RPMI8226 (cell line): ENCODE data around the gene GTPBP3.
"Not testable (repeated sequence)": the region's sequence is repeated elsewhere in the genome, so short reads cannot be mapped to it uniquely, and the experiment has no call there.

Source experiments
- DNase-seq: peaks from one replicate; pipeline ENCODE4 v3.0.0-alpha.2; 2015

The GTPBP3 gene, protein sequence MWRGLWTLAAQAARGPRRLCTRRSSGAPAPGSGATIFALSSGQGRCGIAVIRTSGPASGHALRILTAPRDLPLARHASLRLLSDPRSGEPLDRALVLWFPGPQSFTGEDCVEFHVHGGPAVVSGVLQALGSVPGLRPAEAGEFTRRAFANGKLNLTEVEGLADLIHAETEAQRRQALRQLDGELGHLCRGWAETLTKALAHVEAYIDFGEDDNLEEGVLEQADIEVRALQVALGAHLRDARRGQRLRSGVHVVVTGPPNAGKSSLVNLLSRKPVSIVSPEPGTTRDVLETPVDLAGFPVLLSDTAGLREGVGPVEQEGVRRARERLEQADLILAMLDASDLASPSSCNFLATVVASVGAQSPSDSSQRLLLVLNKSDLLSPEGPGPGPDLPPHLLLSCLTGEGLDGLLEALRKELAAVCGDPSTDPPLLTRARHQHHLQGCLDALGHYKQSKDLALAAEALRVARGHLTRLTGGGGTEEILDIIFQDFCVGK

DNA sequence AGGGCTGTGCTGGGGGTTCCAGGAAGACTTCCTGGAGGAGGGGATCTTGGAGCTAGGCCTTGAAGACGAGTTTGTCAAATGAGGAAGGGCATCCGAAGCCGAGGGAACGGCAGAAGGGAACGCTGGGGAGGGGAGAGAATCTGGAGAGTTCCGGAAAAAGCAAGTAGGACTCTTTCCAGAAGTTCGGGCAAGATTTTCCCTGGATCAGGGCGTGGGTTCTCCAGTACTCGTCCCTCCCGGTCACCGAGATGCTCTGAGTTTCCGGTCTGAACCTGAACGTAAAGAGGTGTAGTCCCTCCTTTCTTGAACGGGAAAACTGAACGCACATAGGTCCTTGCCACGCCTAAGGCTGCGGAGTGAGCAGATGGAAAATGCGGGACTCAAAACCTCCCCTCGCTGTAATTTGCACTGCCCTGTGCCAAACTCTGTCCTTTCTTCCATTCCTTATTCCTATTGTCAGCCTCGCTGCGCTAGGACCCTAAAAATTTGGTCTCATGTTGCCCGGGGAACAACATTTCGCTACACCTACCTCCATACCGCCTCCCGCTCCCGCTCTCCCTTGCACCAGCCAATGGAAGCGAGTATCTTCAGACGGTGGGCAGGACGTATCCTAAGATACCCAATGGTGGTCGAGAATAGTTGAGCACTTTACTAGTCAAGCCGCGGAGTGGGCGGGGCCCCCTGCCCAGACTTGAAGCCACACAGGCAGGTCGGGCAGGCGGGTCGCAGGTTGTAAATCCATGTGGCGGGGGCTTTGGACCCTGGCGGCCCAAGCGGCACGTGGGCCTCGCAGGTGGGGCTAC lies at the start of gene GTPBP3:
TSS of gene GTPBP3 (plus strand) at position 682 of the 803 bp plus-strand sequence. CDS start at position 741, 59 bp downstream.
- peak; percentile 99 for DNase-seq

DNA sequence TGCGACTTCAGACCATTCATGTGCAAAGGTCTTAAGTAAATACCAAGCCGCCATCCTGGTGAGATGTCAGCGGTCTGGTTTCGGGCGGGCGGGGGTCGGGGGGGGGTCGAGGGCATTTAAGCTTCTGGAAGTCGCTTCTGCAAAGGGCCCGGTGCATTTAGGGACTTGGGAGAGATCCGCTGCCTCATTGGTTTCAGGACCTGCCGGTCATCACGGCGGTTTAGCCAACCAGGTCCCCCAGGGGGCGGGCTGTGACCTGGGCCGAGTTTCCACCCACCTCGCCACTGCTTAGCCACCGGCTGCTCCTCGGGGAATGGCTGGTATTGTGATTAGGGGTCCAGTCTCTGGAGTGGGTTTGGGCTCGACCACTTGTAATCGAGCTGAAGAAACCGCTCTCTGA lies 47.9 kb upstream of the GTPBP3 start:
- peak; percentile 79 for DNase-seq

DNA sequence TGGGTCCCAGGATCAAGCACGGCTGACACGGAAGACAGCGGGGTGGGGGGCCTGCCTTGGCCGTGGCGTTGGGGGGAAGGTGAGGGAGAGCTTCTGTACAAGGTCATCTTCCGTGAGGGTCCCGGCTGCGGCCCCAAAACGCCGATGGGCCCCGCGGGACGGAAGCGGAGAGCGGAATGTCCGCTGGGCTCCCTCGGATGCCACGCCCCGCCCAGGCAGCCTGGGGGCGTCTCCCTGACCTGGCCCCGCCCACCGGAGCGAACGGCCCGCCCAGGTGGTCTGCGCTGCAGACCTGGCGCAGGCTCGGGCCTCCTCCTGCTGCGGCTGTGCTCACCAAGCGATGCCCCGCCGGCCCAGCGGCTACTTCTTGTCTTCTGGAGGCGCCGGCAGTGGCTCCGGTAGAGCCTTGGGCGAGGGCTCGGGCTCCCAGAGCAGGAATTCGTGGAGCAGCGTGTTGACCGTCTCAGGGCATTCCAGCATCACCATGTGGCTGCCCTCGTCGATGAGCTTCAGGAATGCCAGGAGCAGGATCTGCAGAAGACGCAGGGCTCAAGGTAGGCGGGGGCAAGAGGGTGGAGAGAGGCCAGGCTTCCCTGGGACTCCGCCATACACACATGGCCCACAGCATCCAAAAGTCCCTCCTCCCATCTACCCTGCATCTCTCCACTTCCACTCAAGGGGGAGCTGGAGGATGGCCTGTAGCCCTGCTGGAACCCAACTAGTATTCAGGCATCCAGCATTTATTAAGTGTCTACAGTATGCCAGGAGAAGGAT lies 44.9 kb upstream of the GTPBP3 start:
- peak; percentile 81 for DNase-seq

DNA sequence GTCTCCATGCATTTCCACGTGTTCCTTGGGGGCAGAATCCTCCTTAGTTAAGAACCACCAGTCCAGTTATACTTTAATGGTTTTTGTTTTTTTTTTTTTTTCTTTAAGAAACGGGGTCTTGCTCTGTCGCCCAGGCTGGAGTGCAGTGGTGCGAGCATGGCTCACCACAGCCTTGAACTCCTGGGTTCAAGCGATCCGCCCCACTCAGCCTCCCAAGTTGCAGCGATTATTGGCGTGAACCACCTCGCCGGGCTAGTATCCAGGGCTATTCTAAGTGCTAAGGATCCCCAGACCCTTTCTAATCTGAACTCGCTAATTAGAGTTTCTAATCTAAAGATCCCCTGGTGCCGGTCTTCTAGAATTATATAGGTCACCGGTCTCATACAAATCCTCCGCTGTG lies 43.7 kb upstream of the GTPBP3 start:
- no peak for DNase-seq

DNA sequence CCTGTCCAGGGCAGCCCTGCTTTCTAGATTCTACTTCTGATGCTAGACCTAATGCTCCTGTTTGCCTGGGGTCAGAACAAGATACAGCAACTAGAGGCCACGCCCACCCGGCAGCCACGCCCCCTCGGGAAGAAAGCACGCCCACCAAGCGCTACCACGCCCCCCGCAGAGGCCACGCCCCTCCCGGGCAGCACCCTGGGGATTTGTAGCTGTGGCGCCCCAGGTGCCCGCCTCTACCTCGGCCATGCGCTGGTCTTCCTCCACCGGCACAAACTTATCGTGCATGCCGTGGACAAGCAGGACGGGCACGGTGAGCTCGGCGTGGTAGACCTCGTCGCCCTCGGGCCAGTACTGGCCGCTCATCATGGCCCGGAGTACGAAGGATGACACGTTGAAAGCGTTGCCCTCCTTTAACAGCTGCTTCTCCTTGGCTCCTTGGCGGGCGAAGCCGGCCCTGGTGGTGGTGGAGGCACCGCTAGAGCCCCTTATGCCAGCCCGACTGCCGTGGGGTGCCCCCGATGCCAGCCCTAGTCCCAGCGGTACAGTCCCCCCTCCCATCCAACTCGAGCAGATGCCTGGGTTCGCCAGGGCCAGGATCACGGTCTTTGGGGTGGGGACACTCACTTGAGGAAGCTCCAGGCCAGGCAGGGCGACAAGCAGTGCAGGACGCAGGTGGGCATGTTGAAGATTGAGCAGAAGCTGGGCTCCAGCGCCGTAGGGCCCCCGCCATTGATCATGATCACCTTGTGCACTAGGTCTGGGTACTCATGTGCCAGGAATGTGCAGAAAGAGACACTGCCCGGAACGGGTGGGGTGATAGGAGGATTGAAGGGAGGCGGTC lies 43.1 kb upstream of the GTPBP3 start:
- peak; percentile 28 for DNase-seq

DNA sequence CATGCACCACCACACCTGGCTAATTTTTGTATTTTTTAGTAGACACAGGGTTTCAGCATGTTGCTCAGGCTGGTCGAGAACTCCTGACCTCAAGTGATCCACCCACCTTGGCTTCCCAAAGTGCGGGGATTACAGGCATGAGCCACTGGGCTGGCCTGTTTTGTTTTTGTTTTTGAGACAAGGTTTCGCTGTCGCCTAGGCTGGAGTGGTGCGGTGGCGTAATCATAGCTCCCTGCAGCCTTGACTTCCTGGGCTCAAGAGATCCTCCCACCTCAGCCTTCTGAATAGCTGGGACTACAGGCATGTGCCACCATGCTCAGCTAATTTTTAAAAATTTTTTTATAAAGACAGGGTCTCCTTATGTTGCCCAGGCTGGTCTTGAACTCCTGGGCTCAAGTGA lies 41.8 kb upstream of the GTPBP3 start:
- not testable (repeated sequence) for DNase-seq

- DNase-seq: no peak
Observed at GRCh38 chr19:17296273-17296672, 41.1 kb upstream of the GTPBP3 start.

DNA sequence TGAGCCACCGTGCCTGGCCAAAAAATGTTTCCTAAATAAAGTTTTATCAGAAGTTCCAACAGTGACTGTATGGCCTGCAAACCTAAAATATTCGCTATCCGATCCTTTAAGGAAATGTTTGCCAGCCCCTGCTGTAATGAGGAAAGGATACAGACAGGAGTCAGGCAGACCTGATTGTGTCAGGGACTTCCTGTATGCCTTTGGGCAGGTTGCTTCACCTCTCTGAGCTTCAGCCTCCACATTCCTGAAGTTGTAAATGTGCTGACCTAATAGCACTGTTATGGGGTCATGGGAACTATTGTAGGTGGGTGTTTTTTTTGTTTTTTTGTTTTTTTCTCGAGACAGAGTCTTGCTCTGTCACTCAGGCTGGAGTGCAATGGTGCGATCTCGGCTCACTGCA lies 40.4 kb upstream of the GTPBP3 start:
- DNase-seq: no peak

DNA sequence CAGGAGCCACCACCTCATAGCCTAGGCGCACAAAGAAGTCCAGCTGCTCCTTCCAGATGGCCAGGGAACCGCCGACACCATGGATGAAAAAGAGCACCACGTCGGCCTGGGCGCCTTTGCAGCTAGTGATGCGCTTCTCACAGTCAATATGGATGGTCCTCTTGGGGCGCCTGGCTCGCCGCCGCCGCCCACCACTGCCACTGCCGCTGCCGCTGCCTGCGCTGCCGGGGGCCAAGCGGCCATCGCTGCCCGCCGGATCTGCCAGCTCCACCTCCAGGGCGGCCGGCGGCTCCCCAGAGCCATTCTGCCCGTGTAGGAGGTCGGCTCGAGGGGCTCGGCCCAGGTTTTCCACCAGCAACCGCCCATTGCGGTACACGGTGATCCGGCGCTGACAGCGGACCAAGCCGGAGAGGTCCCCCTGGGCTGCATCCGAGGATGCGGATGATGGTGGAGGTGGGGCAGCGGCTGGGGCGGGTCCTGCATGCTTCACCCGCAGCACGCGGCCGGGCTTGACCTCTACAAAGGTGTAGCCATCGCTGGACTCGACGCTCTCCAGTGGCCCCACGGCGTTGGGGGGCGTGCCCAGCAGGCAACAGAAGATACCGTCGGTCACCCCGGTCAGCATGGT lies 36.2 kb upstream of the GTPBP3 start:
- no peak for DNase-seq

GRCh38 chr19:17302391-17303166 lies 34.8 kb upstream of the GTPBP3 start:
- DNase-seq: peak; percentile 28

DNA sequence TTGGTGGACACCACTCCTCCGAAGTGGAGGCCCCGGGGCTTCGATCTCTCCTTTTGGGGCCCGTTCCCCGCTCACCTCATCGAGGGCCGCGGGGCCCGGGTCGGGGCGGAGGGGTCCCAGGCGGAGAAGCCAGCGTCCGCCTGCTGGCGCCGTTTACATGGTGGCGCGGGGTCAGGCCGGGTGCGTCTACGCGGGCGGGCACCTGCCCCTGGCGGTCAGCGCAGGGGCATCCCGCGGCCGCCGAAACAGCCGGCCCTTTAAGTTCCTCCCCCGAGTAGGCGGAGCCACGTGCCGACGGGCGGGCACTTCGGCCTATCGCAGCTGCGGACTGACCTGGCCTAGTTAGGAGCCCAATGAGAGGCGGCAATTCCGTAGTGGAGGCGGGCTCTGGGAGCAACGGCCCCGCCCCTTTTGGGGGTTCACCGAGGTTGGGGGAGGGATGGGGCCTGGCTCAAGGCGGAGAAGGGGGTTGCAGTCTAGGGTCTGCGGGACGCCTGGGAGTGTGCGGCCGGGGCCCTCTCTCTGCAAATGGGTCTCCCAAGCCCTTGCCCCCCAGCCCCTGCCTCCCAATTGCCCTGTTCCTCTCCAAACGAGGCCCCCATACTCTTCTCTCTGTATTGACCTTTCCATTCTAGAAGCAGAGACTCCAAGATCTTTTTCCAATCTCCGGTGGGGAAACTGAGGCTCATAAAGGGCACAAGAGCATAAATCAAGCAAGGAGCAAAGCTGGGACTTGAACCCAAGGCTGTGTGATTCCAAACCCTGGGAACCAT lies 34.0 kb upstream of the GTPBP3 start, which contains the start of gene ABHD8:
TSS of gene ABHD8 (minus strand) at position 259 of the 773 bp plus-strand sequence. CDS start 1,809 bp downstream, outside the sequence.
- peak; percentile 97 for DNase-seq

DNA sequence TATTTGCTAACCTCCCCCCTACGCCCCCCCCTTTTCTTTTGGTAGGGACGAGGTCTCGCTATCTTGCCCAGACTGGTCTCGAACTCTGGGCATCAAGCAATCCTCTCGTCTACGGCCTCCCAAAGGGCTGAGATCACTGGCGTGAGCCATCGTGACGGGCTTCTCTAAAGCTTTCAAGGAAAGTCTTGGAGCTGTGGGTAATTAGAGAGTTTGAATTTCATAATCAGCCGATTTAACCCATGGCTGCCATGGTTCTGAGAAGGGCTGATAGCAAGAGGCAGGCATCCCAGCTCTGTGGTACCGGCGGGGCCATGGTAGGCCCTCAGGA lies 33.4 kb upstream of the GTPBP3 start:
- no peak for DNase-seq

- no peak for DNase-seq
Observed at GRCh38 chr19:17304386-17305215, 32.8 kb upstream of the GTPBP3 start.

GRCh38 chr19:17305216-17305516 lies 32.2 kb upstream of the GTPBP3 start:
- no peak for DNase-seq

DNA sequence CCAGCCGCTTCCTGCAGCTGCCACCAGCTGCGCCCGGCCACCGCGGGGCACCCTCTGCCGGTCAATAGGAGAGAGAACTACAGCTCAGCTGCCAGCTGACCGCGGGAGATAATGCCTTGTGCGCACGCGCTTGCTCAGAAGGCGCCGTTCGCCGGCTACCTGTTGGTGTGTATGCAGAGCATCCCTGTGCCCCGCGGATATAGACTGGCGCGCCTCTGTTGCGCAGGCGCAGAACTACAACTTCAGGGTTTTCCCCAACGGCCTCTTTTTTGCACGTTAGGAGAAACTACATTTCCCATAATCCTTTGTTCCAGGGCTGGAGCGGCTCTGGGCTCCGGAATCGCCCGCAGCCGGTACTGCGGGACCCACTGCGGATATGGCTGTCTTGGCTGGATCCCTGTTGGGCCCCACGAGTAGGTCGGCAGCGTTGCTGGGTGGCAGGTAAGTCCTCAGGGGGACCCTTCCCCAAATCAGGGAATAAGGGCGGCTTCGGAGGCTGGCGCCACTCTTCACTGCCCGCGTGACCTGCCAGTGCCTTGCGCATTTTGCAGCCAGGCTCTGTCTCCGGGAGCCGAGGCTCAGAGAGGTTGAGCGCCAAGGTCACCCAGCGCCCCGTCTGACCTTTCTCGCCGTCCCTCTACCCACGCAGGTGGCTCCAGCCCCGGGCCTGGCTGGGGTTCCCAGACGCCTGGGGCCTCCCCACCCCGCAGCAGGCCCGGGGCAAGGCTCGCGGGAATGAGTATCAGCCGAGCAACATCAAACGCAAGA lies 31.7 kb upstream of the GTPBP3 start, which contains the start of gene MRPL34:
TSS of gene MRPL34 (plus strand) at position 356 of the 768 bp plus-strand sequence. CDS start at position 377, 21 bp downstream.
- DNase-seq: peak; percentile 99

DNA sequence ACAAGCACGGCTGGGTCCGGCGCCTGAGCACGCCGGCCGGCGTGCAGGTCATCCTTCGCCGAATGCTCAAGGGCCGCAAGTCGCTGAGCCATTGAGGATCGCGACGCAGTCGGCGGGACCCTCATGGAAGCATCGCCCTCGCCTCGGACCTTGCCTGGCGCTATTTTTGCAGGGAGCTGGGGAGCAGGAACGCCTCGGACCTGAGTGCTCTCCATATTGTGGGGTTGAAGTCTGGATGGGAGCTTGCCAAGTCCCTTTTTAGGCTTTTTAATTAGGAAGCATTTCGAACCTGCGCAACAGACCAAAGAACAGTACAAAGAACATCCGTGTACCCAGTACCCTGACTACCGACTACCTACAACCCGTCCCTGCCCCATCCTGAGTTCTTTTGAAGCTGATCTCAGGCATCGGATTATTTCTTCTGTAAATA lies 31.1 kb upstream of the GTPBP3 start:
- no peak for DNase-seq

DNA sequence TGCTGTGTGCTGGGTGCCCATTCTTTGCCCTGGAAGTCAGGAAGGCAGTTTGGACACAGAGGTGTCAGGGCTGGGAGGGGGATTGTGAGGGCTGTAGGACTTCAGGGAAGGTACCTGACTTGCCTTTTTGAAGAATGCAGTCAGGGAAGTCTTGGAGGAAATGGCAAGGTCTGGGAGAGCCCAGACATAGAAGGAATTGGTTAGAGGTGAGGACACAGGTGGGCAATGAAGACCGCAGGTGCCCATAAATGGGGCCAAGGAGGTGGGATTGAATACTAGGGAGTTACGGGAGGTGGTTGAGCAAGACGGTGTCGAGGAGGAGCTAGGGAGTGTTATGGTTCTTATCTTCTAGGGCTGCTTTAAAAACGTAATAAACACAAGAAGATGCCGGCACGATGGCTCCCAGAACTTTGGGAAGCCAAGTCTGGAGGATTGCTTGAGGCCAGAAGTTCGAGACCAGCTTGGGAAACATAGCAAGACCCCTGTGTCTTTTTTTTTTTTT lies 29.4 kb upstream of the GTPBP3 start:
- no peak for DNase-seq
